ENCODE results near the gene PTPRE. TPM values are rescaled to one million over a fixed set of nuclear protein-coding genes. Genes with fewer than 3 reads are reported as not detected.

PTPRE gene
- total RNA-seq, 1 donor from 2014 or later = 2.4 TPM

- Mint-ChIP-seq H3K27ac (peak overlapping the region; percentile 30), H3K4me1 (ENCODE audit: low read depth) (peaks cover 10% of the 10 kb centered on the region), H3K27me3 (peaks cover 4% of the 10 kb centered on the region), H3K4me3 (ENCODE audit: low read depth) (peak overlapping the region; percentile 4), H3K36me3 (ENCODE audit: insufficient read depth) (no peaks in the 10 kb centered on the region), H3K9me3 (ENCODE audit: low read depth) (no peaks in the 10 kb centered on the region)
- peak; percentile 25 for DNase-seq (ENCODE audit: low spot score, unreplicated experiment)
- TF ChIP-seq CTCF (IDR thresholded peaks at IDR 0.05; ENCODE audit: unreplicated experiment) = no peak
Observed at GRCh38 chr10:128047351-128047750, 140.4 kb downstream of the PTPRE start.

- DNase-seq (ENCODE audit: low spot score, unreplicated experiment) = no peak
- no peaks in the 10 kb centered on the region for H3K36me3 Mint-ChIP-seq (ENCODE audit: insufficient read depth)
- H3K9me3 Mint-ChIP-seq (ENCODE audit: low read depth) = no peaks in the 10 kb centered on the region
- TF ChIP-seq CTCF (IDR thresholded peaks at IDR 0.05; ENCODE audit: unreplicated experiment) = no peak
- peaks cover 10% of the 10 kb centered on the region for H3K4me1 Mint-ChIP-seq (ENCODE audit: low read depth)
- no peak overlapping the region for H3K27ac Mint-ChIP-seq
- no peak overlapping the region for H3K4me3 Mint-ChIP-seq (ENCODE audit: low read depth)
- peaks cover 4% of the 10 kb centered on the region for H3K27me3 Mint-ChIP-seq
Observed at GRCh38 chr10:128047991-128048818, 141.3 kb downstream of the PTPRE start.

- no peak for TF ChIP-seq CTCF (IDR thresholded peaks at IDR 0.05; ENCODE audit: unreplicated experiment)
- DNase-seq (ENCODE audit: low spot score, unreplicated experiment) = no peak
- no peaks in the 10 kb centered on the region for H3K36me3 Mint-ChIP-seq (ENCODE audit: insufficient read depth)
- H3K4me1 Mint-ChIP-seq (ENCODE audit: low read depth) = peaks cover 10% of the 10 kb centered on the region
- H3K9me3 Mint-ChIP-seq (ENCODE audit: low read depth) = no peaks in the 10 kb centered on the region
- H3K4me3 Mint-ChIP-seq (ENCODE audit: low read depth) = no peak overlapping the region
- H3K27me3 Mint-ChIP-seq = peaks cover 4% of the 10 kb centered on the region
- no peak overlapping the region for H3K27ac Mint-ChIP-seq
Observed at GRCh38 chr10:128048819-128049210, 141.9 kb downstream of the PTPRE start.

- Mint-ChIP-seq H3K4me1 (ENCODE audit: low read depth) (peaks cover 10% of the 10 kb centered on the region), H3K9me3 (ENCODE audit: low read depth) (no peaks in the 10 kb centered on the region), H3K27ac (peak overlapping the region; percentile 27), H3K27me3 (peaks cover 4% of the 10 kb centered on the region), H3K4me3 (ENCODE audit: low read depth) (no peak overlapping the region), H3K36me3 (ENCODE audit: insufficient read depth) (no peaks in the 10 kb centered on the region)
- no peak for TF ChIP-seq CTCF (IDR thresholded peaks at IDR 0.05; ENCODE audit: unreplicated experiment)
- no peak for DNase-seq (ENCODE audit: low spot score, unreplicated experiment)
Observed at GRCh38 chr10:128049226-128050120, 142.6 kb downstream of the PTPRE start.

- no peak overlapping the region for H3K4me3 Mint-ChIP-seq (ENCODE audit: low read depth)
- TF ChIP-seq CTCF (IDR thresholded peaks at IDR 0.05; ENCODE audit: unreplicated experiment) = no peak
- H3K9me3 Mint-ChIP-seq (ENCODE audit: low read depth) = no peaks in the 10 kb centered on the region
- no peak overlapping the region for H3K27ac Mint-ChIP-seq
- peaks cover 10% of the 10 kb centered on the region for H3K4me1 Mint-ChIP-seq (ENCODE audit: low read depth)
- peaks cover under 1% of the 10 kb centered on the region for H3K27me3 Mint-ChIP-seq
- H3K36me3 Mint-ChIP-seq (ENCODE audit: insufficient read depth) = no peaks in the 10 kb centered on the region
- no peak for DNase-seq (ENCODE audit: low spot score, unreplicated experiment)
Observed at GRCh38 chr10:128050121-128050516, 143.2 kb downstream of the PTPRE start.

All from progenitor cell of endocrine pancreas (in vitro differentiated cells).